Measurements from ENCODE around the gene C22orf31.
"Not testable (repeated sequence)": the region's sequence is repeated elsewhere in the genome, so short reads cannot be mapped to it uniquely, and the experiment has no call there.

C22orf31 gene

GRCh38 chr22:29055192-29055830 is 6.3 kb downstream of the C22orf31 start:
- DNase-seq (ENCODE audit: insufficient read length, low spot score) (no peak), FAIRE-seq (no peak)
- no peak for TF ChIP-seq POLR2A (IDR thresholded peaks at IDR 0.05; ENCODE audit: low read depth, low read length)

GRCh38 chr22:29054251-29054767 is 7.3 kb downstream of the C22orf31 start:
- TF ChIP-seq POLR2A (IDR thresholded peaks at IDR 0.05; ENCODE audit: low read depth, low read length) = no peak
- DNase-seq (ENCODE audit: insufficient read length, low spot score) (no peak), FAIRE-seq (no peak)

GRCh38 chr22:29053048-29053702 is 8.5 kb downstream of the C22orf31 start:
- TF ChIP-seq POLR2A (IDR thresholded peaks at IDR 0.05; ENCODE audit: low read depth, low read length) = no peak
- FAIRE-seq (no peak), DNase-seq (ENCODE audit: insufficient read length, low spot score) (no peak)

GRCh38 chr22:29050457-29050856 is 11.2 kb downstream of the C22orf31 start:
- TF ChIP-seq POLR2A (IDR thresholded peaks at IDR 0.05; ENCODE audit: low read depth, low read length) = no peak
- DNase-seq (ENCODE audit: insufficient read length, low spot score) (no peak), FAIRE-seq (no peak)

GRCh38 chr22:29049655-29050263 is 11.9 kb downstream of the C22orf31 start:
- TF ChIP-seq POLR2A (IDR thresholded peaks at IDR 0.05; ENCODE audit: low read depth, low read length) = no peak
- FAIRE-seq = no peak
- DNase-seq (ENCODE audit: insufficient read length, low spot score) = no peak

- FAIRE-seq (no peak), DNase-seq (ENCODE audit: insufficient read length, low spot score) (no peak)
- no peak for TF ChIP-seq POLR2A (IDR thresholded peaks at IDR 0.05; ENCODE audit: low read depth, low read length)
Measured at GRCh38 chr22:29048822-29049654, 12.6 kb downstream of the C22orf31 start.

GRCh38 chr22:29044657-29045176 is 16.9 kb downstream of the C22orf31 start:
- DNase-seq (ENCODE audit: insufficient read length, low spot score) (peak; percentile 55), FAIRE-seq (peak; percentile 50)
- no peak for TF ChIP-seq POLR2A (IDR thresholded peaks at IDR 0.05; ENCODE audit: low read depth, low read length)

GRCh38 chr22:29043906-29044575 is 17.6 kb downstream of the C22orf31 start:
- FAIRE-seq (no peak), DNase-seq (ENCODE audit: insufficient read length, low spot score) (no peak)
- no peak for TF ChIP-seq POLR2A (IDR thresholded peaks at IDR 0.05; ENCODE audit: low read depth, low read length)

GRCh38 chr22:29041408-29041807 is 20.2 kb downstream of the C22orf31 start:
- no peak for TF ChIP-seq POLR2A (IDR thresholded peaks at IDR 0.05; ENCODE audit: low read depth, low read length)
- FAIRE-seq (no peak), DNase-seq (ENCODE audit: insufficient read length, low spot score) (no peak)

- no peak for TF ChIP-seq POLR2A (IDR thresholded peaks at IDR 0.05; ENCODE audit: low read depth, low read length)
Measured at GRCh38 chr22:29040385-29041275, 21.0 kb downstream of the C22orf31 start.

GRCh38 chr22:29039684-29040083 is 21.9 kb downstream of the C22orf31 start:
- FAIRE-seq; DNase-seq (ENCODE audit: insufficient read length, low spot score): not testable (repeated sequence)

More at GRCh38 chr22:29040385-29041275, 21.0 kb downstream of the C22orf31 start:
- DNase-seq (ENCODE audit: insufficient read length, low spot score) (peak; percentile 23), FAIRE-seq (peak; percentile 78)

GRCh38 chr22:29039148-29039547 is 22.5 kb downstream of the C22orf31 start:
- no peak for FAIRE-seq
- TF ChIP-seq POLR2A (IDR thresholded peaks at IDR 0.05; ENCODE audit: low read depth, low read length) = no peak
- DNase-seq (ENCODE audit: insufficient read length, low spot score) = no peak

Measured in H54 (cell line).